ENCODE data around the gene RPS6KA4. TPM values are rescaled to one million over a fixed set of nuclear protein-coding genes. Genes with fewer than 3 reads are reported as not detected.

Gene RPS6KA4
- polyA plus RNA-seq, 1 donor (not counting 4 experiments of a cell fraction or from before 2014, with no cell fraction given): 52.4 TPM

GRCh38 chr11:64361659-64362058 lies 2.7 kb downstream of the RPS6KA4 start:
- H3K79me2 ChIP-seq (ENCODE audit: control insufficient read depth, insufficient read depth, low read length): peaks cover 37% of the 10 kb centered on the region
- no peak overlapping the region for H3K9ac ChIP-seq (ENCODE audit: control insufficient read depth, extremely low read depth, insufficient read depth, low read length)
- H3K4me2 ChIP-seq (ENCODE audit: control insufficient read depth, extremely low read depth, insufficient read depth, low read depth, low read length): no peak overlapping the region
- no peak for DNase-seq (ENCODE audit: low read depth, low spot score)
- TF ChIP-seq, protein P1, sequence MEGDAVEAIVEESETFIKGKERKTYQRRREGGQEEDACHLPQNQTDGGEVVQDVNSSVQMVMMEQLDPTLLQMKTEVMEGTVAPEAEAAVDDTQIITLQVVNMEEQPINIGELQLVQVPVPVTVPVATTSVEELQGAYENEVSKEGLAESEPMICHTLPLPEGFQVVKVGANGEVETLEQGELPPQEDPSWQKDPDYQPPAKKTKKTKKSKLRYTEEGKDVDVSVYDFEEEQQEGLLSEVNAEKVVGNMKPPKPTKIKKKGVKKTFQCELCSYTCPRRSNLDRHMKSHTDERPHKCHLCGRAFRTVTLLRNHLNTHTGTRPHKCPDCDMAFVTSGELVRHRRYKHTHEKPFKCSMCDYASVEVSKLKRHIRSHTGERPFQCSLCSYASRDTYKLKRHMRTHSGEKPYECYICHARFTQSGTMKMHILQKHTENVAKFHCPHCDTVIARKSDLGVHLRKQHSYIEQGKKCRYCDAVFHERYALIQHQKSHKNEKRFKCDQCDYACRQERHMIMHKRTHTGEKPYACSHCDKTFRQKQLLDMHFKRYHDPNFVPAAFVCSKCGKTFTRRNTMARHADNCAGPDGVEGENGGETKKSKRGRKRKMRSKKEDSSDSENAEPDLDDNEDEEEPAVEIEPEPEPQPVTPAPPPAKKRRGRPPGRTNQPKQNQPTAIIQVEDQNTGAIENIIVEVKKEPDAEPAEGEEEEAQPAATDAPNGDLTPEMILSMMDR (optimal IDR thresholded peaks at IDR 0.05 in 1 of 3, IDR thresholded peaks at IDR 0.05 in 1 of 3, conservative IDR thresholded peaks at IDR 0.05 in 1 of 3; ENCODE audit: extremely low read depth in 1 of 3, insufficient read depth in 2 of 3, low read length in 3 of 3): no peak
- TF ChIP-seq EZH2 (IDR thresholded peaks at IDR 0.05; ENCODE audit: low read length): no peak
- no peak overlapping the region for H3K27ac ChIP-seq (ENCODE audit: control insufficient read depth, insufficient read depth, low read length)
- H2AFZ ChIP-seq (ENCODE audit: control insufficient read depth, low read length): no peak overlapping the region
- H3K9me3 ChIP-seq (ENCODE audit: control insufficient read depth, low read depth, low read length): no peaks in the 10 kb centered on the region
- no peak overlapping the region for H3K4me3 ChIP-seq (ENCODE audit: control insufficient read depth in 2 of 3, extremely low read depth in 1 of 3, insufficient read depth in 2 of 3, low read depth in 1 of 3, low read length in 3 of 3)
- no peak for FAIRE-seq
- peaks cover 38 to 46% of the 10 kb centered on the region in 2 experiments for H3K36me3 ChIP-seq (ENCODE audit: control insufficient read depth in 2 of 2, extremely low read depth in 1 of 2, insufficient read depth in 2 of 2, low read length in 2 of 2)
- H4K20me1 ChIP-seq (ENCODE audit: control insufficient read depth, extremely low read depth, insufficient read depth, low read length): peaks cover 14% of the 10 kb centered on the region
- peaks cover 39% of the 10 kb centered on the region for H3K4me1 ChIP-seq (ENCODE audit: control insufficient read depth, extremely low read depth, insufficient read depth, low read length)
- dilution Hi-C loops (cut with MboI; ENCODE audit: extremely low pct_ligation_motif_present, low sequenced_read_pairs): no loop called here
- H3K27me3 ChIP-seq (ENCODE audit: control insufficient read depth, extremely low read depth, insufficient read depth, low read length): no peaks in the 10 kb centered on the region
- no peaks in the 10 kb centered on the region for H3K9me1 ChIP-seq (ENCODE audit: control insufficient read depth, extremely low read depth, insufficient read depth, low read length)

DNA sequence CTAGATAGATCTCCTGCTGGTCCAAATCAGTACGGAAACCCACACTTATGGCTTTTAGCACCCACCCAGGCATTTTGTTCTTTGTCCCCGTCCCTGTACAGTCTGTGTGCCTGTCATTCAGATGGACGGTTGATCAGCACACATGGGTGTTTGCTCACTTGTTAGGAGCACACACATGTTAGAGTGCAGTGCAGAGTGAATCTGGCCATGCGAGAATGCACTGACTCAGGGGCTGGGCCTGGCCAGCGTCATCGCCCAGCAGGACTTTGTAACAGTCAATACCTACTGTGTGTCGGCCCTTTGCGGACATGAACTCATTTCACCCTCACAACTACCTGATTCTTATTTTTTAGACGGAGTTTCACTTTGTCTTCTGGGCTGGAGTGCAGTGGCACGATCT lies 3.4 kb downstream of the RPS6KA4 start:
- dilution Hi-C loops (cut with MboI; ENCODE audit: extremely low pct_ligation_motif_present, low sequenced_read_pairs): no loop called here
- peaks cover 38 to 47% of the 10 kb centered on the region in 2 experiments for H3K36me3 ChIP-seq (ENCODE audit: control insufficient read depth in 2 of 2, extremely low read depth in 1 of 2, insufficient read depth in 2 of 2, low read length in 2 of 2)
- peaks cover 37% of the 10 kb centered on the region for H3K79me2 ChIP-seq (ENCODE audit: control insufficient read depth, insufficient read depth, low read length)
- no peak overlapping the region for H3K27ac ChIP-seq (ENCODE audit: control insufficient read depth, insufficient read depth, low read length)
- H3K4me1 ChIP-seq (ENCODE audit: control insufficient read depth, extremely low read depth, insufficient read depth, low read length): peaks cover 35% of the 10 kb centered on the region
- FAIRE-seq (no peak), DNase-seq (ENCODE audit: low read depth, low spot score) (no peak)
- no peaks in the 10 kb centered on the region for H3K27me3 ChIP-seq (ENCODE audit: control insufficient read depth, extremely low read depth, insufficient read depth, low read length)
- peaks cover 14% of the 10 kb centered on the region for H4K20me1 ChIP-seq (ENCODE audit: control insufficient read depth, extremely low read depth, insufficient read depth, low read length)
- H2AFZ ChIP-seq (ENCODE audit: control insufficient read depth, low read length): no peak overlapping the region
- no peaks in the 10 kb centered on the region for H3K9me3 ChIP-seq (ENCODE audit: control insufficient read depth, low read depth, low read length)
- no peak overlapping the region for H3K9ac ChIP-seq (ENCODE audit: control insufficient read depth, extremely low read depth, insufficient read depth, low read length)
- no peaks in the 10 kb centered on the region for H3K9me1 ChIP-seq (ENCODE audit: control insufficient read depth, extremely low read depth, insufficient read depth, low read length)
- no peak overlapping the region for H3K4me3 ChIP-seq (ENCODE audit: control insufficient read depth in 2 of 3, extremely low read depth in 1 of 3, insufficient read depth in 2 of 3, low read depth in 1 of 3, low read length in 3 of 3)
- TF ChIP-seq EZH2 (IDR thresholded peaks at IDR 0.05; ENCODE audit: low read length): no peak
- TF ChIP-seq, protein P1 (optimal IDR thresholded peaks at IDR 0.05 in 1 of 3, IDR thresholded peaks at IDR 0.05 in 1 of 3, conservative IDR thresholded peaks at IDR 0.05 in 1 of 3; ENCODE audit: extremely low read depth in 1 of 3, insufficient read depth in 2 of 3, low read length in 3 of 3): no peak
- H3K4me2 ChIP-seq (ENCODE audit: control insufficient read depth, extremely low read depth, insufficient read depth, low read depth, low read length): no peak overlapping the region
